ENCODE data around the gene ASRGL1.
"Not testable (repeated sequence)": the region's sequence is repeated elsewhere in the genome, so short reads cannot be mapped to it uniquely, and the experiment has no call there.

DNA sequence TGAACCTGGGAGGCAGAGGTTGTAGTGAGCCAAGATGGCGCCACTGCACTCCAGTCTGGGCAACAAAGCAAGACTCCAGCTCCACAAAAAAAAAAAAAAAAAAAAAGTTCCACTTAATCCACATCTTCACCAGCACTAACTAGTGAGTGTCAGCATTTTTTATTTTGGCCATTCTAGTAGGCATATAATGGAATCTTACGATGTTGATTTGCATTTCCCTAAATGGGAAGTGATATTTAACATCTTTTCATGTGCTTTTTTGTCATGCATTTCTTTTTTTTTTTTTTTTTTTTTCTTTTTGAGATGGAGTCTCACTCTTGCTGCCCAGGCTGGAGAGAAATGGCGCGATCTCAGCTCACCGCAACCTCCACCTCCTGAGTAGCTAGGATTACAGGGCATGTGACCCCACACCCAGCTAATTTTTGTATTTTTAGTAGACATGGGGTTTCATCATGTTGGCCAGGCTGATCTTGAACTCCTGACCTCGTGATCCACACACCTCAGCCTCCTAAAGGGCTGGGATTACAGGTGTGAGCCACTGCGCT is 6.5 kb downstream of the ASRGL1 start:
- TF ChIP-seq, protein P1, sequence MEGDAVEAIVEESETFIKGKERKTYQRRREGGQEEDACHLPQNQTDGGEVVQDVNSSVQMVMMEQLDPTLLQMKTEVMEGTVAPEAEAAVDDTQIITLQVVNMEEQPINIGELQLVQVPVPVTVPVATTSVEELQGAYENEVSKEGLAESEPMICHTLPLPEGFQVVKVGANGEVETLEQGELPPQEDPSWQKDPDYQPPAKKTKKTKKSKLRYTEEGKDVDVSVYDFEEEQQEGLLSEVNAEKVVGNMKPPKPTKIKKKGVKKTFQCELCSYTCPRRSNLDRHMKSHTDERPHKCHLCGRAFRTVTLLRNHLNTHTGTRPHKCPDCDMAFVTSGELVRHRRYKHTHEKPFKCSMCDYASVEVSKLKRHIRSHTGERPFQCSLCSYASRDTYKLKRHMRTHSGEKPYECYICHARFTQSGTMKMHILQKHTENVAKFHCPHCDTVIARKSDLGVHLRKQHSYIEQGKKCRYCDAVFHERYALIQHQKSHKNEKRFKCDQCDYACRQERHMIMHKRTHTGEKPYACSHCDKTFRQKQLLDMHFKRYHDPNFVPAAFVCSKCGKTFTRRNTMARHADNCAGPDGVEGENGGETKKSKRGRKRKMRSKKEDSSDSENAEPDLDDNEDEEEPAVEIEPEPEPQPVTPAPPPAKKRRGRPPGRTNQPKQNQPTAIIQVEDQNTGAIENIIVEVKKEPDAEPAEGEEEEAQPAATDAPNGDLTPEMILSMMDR (IDR thresholded peaks at IDR 0.05) = not testable (repeated sequence)
- not testable (repeated sequence) for TF ChIP-seq POLR2A (IDR thresholded peaks at IDR 0.05)

Measured in upper lobe of left lung (tissue), 4 donors.